ENCODE measurements around the gene ITGA3.

- TF ChIP-seq POLR2A (IDR thresholded peaks at IDR 0.05), result no peak
- TF ChIP-seq CTCF (IDR thresholded peaks at IDR 0.05), result no peak
- no peak for TF ChIP-seq POLR2AphosphoS5 (IDR thresholded peaks at IDR 0.05)
These were observed 9.7 kb upstream of the ITGA3 start for GRCh38 chr17:50046179-50046578.

Measured in upper lobe of left lung (tissue), 4 donors.